ENCODE measurements around the gene SUN1. TPM values are rescaled to one million over a fixed set of nuclear protein-coding genes. Genes with fewer than 3 reads are reported as not detected.
A peak's percentile ranks its signal among the peaks of the same experiment; 100 is the strongest.

The SUN1 gene
- total and polyA plus RNA-seq, 10 of the 15 experiments (the other 5 are each of a cell fraction or from before 2014, with no cell fraction given), result 27.8 to 107 (median 65.8) TPM

- FAIRE-seq (no peak), ATAC-seq (no peak), DNase-seq (ENCODE audit: low read depth, low spot score) (no peak)
- Histone ChIP-seq H3K27me3 (replicated peaks in 1 of 2; ENCODE audit: control insufficient read depth in 2 of 2, insufficient read depth in 2 of 2, low read length in 1 of 2) (no peaks in the 10 kb centered on the region), H3K9ac (ENCODE audit: control insufficient read depth, insufficient read depth, low read length) (no peak overlapping the region), H3K27ac (ENCODE audit: control insufficient read depth, insufficient read depth) (no peak overlapping the region), H3K4me1 (ENCODE audit: control insufficient read depth, insufficient read depth, low read length) (no peaks in the 10 kb centered on the region; the same call in 1 of the 2 replicates), H3K4me3 (no peak overlapping the region), H3K36me3 (ENCODE audit: control insufficient read depth in 2 of 2, insufficient read depth in 2 of 2, low read length in 1 of 2) (peaks cover 2 to 55% of the 10 kb centered on the region in 2 experiments; a peak in 3 of 4 replicates), H4K20me1 (ENCODE audit: control insufficient read depth, insufficient read depth) (no peaks in the 10 kb centered on the region), H2AFZ (ENCODE audit: control insufficient read depth, low read depth, low read length) (no peak overlapping the region), H3K9me3 (replicated peaks; ENCODE audit: control insufficient read depth, insufficient read depth, low read length) (no peaks in the 10 kb centered on the region; the same call in 2 of the 3 replicates), H3K4me2 (ENCODE audit: control insufficient read depth, insufficient read depth) (no peak overlapping the region), H3K79me2 (ENCODE audit: control insufficient read depth, insufficient read depth, low read length) (no peaks in the 10 kb centered on the region)
- POLR2A ChIA-PET, result interaction anchor here (0.6 kb wide), 1 partner anchor 592 kb away, joined by 3 read pairs; no protein-coding TSS in a partner anchor
- 82% methylated on average over 14 of the region's 14 CpGs for WGBS (ENCODE audit: insufficient coverage, insufficient replicate concordance, low lambda C conversion rate, missing lambda C conversion rate)
- intact Hi-C loops (cut with micrococcal nuclease; ENCODE audit: unreplicated experiment), result no loop called here
- in situ Hi-C loops (cut with MboI), result no loop called here
- CTCF ChIA-PET, result no interaction called here
- RAD21 ChIA-PET (ENCODE audit: unreplicated experiment), result no interaction called here
- BruUV-seq (replicated peaks), result no TSS peak
- peak; percentile 41 for TF ChIP-seq POLR2A (IDR thresholded peaks at IDR 0.05; ENCODE audit: low read depth, low read length)
- TF ChIP-seq CUX1 (IDR thresholded peaks at IDR 0.05; ENCODE audit: insufficient replicate concordance, low read depth, low read length), result no peak
- SMC1A ChIA-PET (ENCODE audit: uncharacterized antibody, unreplicated experiment), result no interaction called here
Measured at GRCh38 chr7:897086-897485, 64.8 kb downstream of the SUN1 start.
